Stimulated activated CD4-positive, alpha-beta T cell treated with anti-CD3 and anti-CD28 coated beads, TNF-alpha, amount 100 ng/mL, for 24 hours (primary cell): ENCODE data around the gene C1QA.
"Not testable (repeated sequence)": the region's sequence is repeated elsewhere in the genome, so short reads cannot be mapped to it uniquely, and the experiment has no call there.

Experiments used
- DNase-seq, 3 experiments: peaks; one replicate each; pipeline ENCODE4 v3.0.0-alpha.2; 2020; ENCODE audit warnings: low read depth in 3 of 3

The C1QA gene

DNA sequence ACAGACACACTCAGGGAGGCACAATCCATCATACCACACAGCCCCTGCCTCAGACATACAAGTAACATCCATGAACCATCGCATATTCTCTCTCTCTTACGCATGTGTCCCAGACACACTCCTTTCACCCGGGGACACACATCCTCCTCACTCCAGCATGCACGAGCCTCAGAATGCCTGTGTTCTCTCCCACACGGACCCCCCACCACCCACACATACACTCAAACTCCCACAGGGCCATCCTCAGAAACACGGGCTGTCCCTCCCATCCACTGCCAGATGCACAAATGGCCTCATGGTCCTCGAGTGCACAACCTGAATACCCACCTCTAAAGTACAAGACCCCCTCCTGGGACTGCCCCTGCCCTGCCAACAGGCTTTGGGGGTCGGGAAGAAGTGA is 4.8 kb downstream of the C1QA start:
- no peak for DNase-seq

DNA sequence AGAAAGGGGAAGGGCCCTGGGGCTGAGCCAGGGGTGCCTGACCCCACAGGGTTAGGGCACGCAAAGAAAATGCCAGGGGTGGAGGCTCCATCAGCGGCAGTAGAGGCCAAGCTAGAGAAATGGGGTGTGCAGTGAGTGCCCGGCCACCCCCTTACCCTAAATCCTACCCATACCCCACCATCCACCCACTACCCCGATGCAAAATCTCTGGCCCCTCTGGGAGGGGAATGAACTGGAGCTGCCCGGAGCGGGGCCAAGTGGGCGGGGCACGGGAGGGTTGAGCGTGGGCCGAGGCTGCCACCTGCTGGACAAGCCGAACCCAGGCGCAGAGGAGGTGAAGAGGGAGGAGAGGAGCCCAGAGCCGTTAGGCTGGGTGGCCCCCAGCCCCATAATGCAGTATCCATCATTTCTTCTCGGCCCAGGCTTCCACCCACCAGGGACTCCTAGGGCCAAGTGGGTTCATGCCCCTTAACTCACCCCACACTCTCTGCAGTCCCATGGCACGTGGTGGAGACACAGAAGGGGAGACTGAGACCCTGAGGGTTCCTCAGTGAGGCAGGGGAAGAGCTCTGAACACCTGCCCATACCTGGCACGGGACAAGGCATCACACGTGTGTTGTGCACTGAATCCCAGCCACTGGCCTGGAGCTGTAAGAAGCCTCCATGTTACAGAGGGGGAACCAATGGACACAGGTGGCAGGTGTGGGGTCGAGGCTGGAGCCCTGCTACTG is 5.6 kb downstream of the C1QA start:
- peak; percentile 47 to 72 (median 61) for DNase-seq

DNA sequence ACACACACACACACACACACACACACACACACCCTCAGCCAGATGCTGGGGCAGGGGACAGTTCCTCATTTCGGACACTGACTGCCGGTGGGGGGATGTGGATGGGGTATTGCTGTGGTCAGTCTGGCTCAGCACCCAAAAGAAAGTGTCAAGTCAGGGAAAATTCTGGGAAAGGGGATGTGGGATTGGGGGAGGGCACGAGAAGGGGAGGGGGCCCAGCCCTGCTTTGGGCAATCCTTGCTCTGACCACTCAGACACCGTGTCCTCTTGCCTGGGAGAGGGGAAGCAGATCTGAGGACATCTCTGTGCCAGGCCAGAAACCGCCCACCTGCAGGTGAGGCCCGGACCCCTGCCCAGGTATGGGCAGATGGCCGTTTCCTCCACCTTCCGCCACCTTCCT is 7.0 kb downstream of the C1QA start, which contains the start of gene C1QC:
TSS of gene C1QC (plus strand) at position 253 of the 400 bp plus-strand sequence. CDS start 391 bp downstream, outside the sequence.
- no peak for DNase-seq

DNA sequence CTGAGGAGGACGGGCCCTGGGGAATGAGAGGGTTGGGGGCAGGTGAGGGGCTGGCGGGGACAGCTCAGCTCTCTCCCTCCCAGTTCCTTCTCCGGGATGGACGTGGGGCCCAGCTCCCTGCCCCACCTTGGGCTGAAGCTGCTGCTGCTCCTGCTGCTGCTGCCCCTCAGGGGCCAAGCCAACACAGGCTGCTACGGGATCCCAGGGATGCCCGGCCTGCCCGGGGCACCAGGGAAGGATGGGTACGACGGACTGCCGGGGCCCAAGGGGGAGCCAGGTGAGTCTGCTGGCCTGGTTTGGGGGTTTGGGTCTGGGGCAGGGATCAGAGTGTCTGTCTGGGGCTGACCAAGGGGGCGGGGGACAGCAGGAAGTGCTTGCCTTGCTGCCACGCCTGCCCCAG is 7.5 kb downstream of the C1QA start:
- no peak for DNase-seq

DNA sequence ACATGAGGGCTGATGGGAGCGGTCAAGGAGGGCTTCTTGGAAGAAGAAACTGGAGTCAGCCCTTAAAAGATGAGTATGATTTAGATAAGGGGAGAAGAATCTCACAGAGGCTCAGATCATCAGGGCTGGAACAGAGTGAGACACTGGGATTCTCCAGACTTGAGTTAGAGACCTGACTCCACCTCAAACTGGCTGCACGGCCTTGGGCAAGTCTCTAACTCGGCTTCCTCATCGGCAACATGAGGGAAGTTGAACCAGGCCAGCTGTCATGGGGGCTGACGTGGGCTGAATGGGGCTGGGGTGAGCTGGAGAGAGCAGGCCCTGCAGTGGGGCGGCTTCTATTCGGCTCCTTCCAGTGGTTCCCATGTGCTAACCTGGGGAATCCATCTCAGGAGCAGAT is 9.5 kb downstream of the C1QA start:
- no peak for DNase-seq

DNA sequence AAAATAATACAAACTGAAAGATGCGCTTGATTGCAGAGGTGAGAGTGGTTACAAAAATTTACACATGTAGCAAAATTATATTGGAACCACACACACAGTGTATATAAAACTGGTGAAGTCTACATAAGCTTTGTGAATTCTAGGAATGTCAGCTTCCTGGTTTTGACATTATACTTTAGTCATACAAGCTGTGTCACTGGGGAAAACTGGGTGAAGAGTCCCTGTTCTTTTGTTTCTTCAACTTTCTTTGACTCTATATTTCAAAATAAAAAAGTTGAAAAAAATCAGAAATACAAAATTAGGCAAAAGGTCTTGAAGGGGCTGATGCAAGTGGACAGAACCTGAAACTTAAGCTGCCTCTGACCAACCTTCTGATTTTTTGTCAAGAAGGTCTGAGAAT is 10.0 kb downstream of the C1QA start:
- no peak for DNase-seq

DNA sequence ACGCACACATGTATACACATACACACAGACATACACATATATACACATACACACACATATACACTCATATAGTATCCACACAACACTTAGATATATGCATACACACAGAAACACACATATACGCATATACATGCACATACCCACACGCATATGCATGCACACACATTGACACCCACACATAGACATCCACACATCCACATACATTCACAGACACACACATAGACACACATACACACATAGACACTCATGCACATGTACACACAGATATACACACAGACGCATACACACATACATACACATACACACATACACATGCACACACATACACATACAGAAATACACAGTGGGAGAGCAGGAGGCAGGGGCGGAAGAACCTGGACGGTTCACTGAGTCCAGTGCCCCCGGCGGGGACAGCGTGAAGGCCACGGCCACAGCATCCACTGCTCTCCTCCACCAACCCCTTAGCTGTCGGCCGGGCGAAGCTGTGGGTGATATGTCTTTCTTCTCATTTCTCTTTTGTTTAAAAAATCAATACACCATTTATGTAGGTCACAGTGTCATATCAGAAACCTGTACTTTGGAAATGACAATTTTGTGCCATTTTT is 13.8 kb downstream of the C1QA start:
- DNase-seq: no peak

DNA sequence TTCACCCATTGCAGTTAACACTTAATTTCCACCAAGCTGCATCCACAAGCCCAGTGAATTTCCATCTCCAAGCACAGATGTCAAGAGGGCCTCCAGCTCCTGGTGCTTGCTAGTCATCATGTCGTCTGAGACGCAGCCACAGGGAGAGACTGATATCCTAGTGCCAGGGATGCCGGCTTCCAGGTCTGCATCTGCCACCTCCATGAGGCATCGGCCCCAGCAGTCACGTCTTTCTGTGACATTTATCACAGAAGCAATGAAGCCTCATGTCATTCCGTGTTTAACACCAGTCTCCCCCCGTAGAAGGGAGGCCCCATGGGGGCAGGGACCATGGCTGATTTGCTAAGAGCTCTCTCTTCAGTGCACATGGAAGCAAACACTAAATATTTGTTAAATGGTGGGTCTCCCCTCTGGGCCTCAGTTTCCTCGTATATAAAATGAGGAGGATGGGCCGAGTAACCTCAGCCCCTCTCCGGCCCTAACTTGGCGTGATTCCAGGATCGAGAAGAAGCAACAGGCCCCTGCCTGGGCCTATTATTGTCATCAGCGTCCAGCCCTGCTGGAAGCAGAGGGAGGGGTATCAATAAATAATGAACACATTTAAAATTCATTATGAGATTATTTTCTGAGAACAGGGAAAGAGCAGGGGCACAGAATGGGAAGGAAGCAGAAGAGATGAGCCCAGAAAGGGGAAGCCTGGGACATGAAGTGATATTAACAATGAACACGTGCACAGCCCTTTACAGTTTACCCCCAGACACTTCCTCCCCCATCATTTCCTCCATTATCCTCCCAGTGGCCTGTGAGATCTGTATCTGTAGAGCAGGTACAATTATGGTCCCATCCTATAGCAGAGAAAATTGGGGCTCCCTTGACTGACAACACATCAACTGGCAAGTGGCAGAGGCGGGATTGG is 15.8 kb downstream of the C1QA start:
- no peak for DNase-seq

DNA sequence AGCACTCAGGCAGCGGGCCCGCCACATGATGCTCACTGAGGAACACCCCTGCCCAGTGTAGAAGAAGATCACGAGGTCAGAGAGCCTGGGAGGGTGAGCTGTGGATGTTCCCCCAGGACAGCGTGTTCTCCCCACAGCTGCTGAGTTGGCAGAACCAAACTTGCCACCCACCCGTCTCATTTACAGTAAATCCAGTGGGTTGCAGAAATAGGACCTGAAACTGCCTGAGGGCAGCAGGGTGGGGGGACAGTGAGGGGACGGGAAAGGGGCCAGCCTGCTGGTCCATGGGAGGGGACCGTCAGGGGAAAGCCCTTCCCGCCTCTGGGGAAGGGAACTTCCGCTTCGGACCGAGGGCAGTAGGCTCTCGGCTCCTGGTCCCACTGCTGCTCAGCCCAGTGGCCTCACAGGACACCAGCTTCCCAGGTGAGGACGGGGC is 16.5 kb downstream of the C1QA start, which contains the start of gene C1QB:
TSS of gene C1QB (plus strand) at position 356 of the 436 bp plus-strand sequence. CDS start 6,227 bp downstream, outside the sequence.
- no peak for DNase-seq

DNA sequence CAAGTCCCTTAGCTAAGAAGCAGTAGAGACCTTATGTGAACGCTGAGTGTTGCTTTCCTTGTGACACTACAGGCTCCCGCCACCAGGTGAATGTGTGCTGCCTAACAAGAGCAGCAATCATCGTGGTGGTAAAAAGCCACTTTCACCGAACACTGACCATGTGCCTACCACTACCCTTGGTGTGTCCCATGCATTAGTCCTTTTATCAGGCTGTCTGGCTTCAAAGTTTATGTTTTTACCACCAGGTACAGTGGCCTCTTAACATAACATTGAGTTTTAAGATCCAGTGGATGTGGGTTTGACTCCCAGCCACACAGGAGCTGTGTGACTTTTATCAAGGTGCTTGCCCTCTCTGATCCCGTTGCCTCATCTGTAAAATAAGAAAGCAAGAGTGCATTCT is 18.3 kb downstream of the C1QA start:
- DNase-seq: no peak

DNA sequence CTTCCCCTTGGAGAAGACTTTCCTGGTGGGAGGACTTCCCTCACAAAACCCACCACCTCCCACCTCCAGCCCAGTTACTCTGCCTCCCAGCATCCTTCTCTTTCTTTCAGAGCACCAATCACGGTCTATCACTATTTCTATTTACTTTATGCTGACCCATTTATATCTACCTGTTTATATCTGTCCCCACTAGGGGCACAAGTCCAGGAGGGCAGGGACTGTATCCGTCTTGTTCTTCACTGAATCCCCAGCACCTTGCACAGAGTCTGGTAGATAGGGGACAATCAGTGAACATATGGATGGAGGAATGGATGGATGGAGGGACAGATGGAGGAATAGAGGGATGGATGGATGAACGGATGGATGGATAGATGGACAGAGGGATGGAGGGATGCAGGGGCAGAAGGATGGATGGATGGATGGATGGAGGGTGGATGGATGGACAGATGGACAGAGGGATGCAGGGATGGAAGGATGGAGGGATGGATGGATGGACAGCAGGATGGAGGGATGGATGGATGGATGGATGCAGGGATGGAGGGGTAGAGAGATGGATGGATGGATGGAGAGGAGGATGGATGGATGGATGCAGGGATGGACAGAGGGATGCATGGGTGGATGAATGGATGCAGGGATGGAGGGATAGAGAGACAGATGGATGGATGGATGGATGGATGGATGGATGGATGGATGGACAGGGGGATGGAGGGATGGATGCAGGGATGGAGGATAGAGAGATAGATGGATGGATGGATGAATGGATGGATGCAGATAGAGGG is 22.1 kb downstream of the C1QA start:
- DNase-seq: no peak

DNA sequence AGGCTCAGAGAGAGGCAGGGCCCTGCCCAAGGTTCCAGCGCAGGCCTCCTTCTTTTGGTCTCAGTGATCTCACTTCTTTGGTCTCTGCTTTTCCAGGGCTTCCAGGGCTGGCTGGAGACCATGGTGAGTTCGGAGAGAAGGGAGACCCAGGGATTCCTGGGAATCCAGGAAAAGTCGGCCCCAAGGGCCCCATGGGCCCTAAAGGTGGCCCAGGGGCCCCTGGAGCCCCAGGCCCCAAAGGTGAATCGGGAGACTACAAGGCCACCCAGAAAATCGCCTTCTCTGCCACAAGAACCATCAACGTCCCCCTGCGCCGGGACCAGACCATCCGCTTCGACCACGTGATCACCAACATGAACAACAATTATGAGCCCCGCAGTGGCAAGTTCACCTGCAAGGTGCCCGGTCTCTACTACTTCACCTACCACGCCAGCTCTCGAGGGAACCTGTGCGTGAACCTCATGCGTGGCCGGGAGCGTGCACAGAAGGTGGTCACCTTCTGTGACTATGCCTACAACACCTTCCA is 24.4 kb downstream of the C1QA start:
- no peak for DNase-seq

DNA sequence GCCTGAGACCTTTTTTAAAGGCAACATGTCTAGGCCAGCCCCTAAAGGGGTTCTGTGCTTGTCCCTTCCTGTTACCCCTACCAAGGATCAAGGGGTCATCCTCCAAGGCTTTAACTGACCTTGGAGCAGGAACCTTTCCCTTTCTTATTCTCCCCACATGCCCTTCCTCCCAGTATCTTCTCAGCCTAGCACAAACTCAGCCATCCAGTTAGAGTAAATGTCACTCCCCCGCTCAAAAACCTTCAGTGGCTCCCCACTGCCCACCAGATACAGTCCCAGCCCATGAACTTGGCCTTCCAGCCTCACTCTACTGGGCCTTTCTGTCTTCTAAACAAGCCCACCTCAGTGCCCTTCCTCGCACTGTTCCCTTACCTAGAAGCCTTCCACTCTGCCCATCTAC is 25.5 kb downstream of the C1QA start:
- no peak for DNase-seq

DNA sequence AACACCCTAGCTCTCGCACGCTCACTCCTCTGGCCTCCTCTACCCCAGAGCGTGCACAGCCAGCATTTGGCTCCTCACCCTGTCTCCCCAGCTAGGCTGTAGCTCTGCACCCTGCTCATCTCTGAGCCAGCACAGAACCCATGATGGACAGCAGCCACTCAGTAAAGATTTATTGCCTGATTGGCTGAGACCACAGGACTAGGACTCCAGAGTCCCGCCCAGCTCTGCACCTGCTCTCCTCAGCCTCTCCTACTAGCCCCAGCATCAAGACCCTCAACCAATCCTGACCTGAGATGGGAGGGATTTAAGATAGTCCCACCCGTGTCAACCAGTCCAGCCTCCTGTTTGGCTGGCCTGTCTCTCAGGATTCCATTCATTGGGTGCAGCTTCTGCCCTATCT is 25.9 kb downstream of the C1QA start:
- DNase-seq: no peak

DNA sequence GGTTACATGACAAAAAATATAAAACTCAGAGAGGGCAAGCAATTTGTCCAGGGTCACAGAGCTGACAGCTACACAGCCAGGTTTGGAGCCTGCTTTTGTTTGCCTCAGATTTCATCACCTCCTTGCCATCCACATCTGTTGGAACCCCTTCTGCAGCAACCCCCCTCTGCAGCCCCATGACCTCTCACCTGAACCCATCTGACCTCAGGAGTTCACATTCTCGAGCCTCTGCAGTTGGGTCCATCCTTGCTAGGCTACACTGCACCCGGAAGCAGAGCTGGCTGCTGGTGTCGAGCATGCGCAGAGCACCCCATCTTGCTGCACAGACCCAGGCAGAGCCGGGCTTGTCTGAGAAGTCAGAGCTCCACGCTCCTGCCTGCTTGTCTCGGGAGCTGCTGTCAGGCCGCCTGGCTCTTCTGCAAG is 26.6 kb downstream of the C1QA start:
- no peak for DNase-seq

DNA sequence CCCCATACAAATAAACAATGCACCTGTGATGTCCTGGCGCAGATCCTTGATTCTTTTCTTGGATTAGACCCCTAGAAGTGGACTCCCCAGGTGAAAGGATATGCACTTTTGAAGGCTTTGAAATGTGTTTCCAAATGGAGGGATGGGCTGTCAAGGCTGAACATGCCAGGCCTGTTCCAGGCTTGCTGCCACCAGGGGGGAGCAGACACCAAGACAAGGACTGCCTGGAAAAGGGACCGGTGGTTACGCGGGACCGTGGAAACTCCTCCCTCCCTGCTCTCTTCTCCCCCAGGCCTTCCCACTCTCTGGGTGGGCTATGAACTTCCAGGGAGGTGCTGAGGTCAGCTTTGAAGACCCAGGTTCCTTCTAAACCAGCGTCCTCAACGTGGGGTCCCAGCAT is 29.3 kb downstream of the C1QA start:
- DNase-seq: no peak

DNA sequence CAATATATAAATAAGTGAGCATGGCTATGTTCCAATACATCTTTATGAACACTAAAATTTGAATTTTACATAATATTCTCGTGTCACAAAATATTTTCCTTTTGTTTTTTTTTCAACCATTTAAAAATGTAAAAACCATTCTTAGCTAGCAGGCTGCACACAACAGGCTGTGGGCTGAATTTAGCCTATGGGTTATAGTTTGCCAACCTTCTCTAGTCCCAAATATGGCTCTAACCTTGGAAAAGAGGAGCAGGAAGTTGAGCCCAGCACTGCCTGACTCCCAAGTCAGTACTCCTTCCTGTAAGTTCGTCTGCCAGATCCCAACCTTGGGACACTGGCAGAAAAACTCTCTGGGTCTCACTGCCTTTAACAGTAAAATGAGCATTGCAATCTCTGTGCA is 30.0 kb downstream of the C1QA start:
- no peak for DNase-seq

DNA sequence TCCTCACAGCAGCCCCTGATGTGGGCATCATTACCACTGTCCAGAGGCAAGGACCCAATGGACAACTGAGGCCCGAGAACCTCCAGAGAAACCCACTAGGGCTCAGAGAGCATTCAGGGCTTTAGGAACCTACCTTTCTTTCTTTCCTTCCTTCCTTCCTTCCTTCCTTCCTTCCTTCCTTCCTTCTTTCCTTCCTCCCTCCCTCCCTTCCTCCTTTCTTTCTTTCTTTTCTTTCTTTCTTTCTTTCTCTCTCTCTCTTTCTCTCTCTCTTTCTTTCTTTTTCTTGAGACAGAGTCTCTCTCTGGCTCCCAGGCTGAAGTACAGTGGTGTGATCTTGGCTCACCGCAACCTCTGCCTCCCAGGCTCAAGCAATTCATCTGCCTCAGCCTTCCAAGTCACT is 32.4 kb downstream of the C1QA start:
- not testable (repeated sequence) for DNase-seq

DNA sequence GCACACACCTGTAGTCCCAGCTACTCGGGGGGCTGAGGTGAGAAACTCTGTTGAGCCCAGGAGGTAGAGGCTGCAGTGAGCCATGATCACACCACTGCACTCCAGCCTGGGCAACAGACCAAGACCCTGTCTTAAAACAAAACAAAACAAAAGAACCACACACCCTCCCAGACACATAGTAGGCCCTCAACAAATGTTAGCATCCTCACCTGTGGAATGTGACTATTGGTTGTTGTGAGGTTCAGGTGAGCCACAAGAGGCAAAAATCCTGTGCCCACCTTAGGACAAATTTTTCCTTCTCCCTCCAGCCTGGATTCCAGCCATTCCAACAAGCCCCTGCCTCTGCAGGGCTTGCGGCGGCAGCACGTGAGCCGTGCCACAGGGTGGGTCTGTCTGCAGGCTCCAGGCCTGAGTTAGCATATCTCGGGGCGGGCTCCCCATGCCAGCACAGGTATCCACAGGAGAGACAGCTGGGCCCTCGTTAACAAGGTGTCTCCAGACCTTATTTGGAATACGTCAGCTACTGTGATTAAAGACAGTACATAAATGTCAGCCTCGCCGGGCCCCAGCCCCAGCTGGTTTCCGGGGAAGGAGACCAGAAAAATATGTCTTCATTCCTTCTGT is 34.0 kb downstream of the C1QA start:
- no peak for DNase-seq

DNA sequence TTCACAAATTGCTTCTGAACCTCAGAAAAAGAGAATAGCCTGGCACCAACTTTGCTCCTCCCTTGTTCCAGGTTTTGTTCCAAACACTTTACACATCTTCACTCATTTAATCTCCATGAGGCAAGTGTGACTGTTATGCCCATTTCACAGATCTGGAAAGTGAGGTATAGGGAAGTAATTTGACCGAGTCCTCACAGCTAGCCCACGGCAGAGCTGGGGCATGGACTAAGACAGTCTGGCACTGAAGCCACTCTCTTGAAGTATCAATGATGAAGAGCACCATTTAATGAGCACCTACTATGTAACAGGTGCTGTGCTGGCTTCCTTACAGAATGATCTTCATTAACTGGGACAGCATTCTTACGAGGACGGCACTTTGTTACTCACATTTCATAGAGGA is 35.6 kb downstream of the C1QA start:
- no peak for DNase-seq
